ENCODE data around the gene IKBIP. TPM values are rescaled to one million over a fixed set of nuclear protein-coding genes. Genes with fewer than 3 reads are reported as not detected.
"Not testable (repeated sequence)": the region's sequence is repeated elsewhere in the genome, so short reads cannot be mapped to it uniquely, and the experiment has no call there.

IKBIP gene
- total RNA-seq, 2 donors from 2014 or later: 2.3 to 3.1 TPM

DNA sequence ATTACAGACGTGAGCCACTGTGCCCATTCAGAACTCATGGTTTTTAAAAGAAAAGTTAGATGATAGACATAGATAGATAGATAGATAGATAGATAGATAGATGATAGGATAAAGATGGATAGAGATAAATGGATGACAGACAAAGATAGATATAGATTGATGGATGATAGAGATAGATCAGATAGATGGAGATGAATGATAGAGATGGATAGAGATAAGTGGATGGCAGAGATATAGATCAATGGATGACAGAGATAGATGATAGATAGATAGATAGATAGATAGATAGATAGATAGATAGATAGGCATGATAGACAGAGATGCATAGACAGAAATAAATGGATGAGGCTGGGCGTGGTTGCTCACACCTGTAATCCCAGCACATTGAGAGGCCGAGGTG is 64.8 kb downstream of the IKBIP start:
- H3K36me3 Mint-ChIP-seq (ENCODE audit: low read depth): peaks cover 4% of the 10 kb centered on the region

GRCh38 chr12:98579347-98579746 is 65.2 kb downstream of the IKBIP start:
- no peak for ATAC-seq
- H3K27me3 Mint-ChIP-seq: no peaks in the 10 kb centered on the region

More for the DNA sequence above, 64.8 kb downstream of the IKBIP start:
- Mint-ChIP-seq H3K4me3 (no peak overlapping the region), H3K4me1 (peaks cover 2% of the 10 kb centered on the region), H3K27me3 (no peaks in the 10 kb centered on the region), H3K27ac (no peak overlapping the region)
- ATAC-seq (no peak), DNase-seq (no peak)
- H3K9me3 ChIP-seq (ENCODE audit: control insufficient read depth, low read length, poor library complexity, severe bottlenecking): no peaks in the 10 kb centered on the region

GRCh38 chr12:98578821-98579220 is 65.8 kb downstream of the IKBIP start:
- H3K9me3 ChIP-seq (ENCODE audit: control insufficient read depth, low read length, poor library complexity, severe bottlenecking): no peaks in the 10 kb centered on the region
- Mint-ChIP-seq H3K27me3 (no peaks in the 10 kb centered on the region), H3K4me3 (no peak overlapping the region), H3K36me3 (ENCODE audit: low read depth) (peaks cover 4% of the 10 kb centered on the region), H3K27ac (no peak overlapping the region), H3K4me1 (peaks cover 2% of the 10 kb centered on the region)
- DNase-seq (no peak), ATAC-seq (no peak)

More at GRCh38 chr12:98579347-98579746, 65.2 kb downstream of the IKBIP start:
- Mint-ChIP-seq H3K4me3 (no peak overlapping the region), H3K27ac (no peak overlapping the region), H3K36me3 (ENCODE audit: low read depth) (peaks cover 4% of the 10 kb centered on the region), H3K4me1 (peaks cover 2% of the 10 kb centered on the region)
- no peaks in the 10 kb centered on the region for H3K9me3 ChIP-seq (ENCODE audit: control insufficient read depth, low read length, poor library complexity, severe bottlenecking)
- DNase-seq: no peak

GRCh38 chr12:98578392-98578791 is 66.2 kb downstream of the IKBIP start:
- H3K27ac Mint-ChIP-seq: no peak overlapping the region
- no peaks in the 10 kb centered on the region for H3K9me3 ChIP-seq (ENCODE audit: control insufficient read depth, low read length, poor library complexity, severe bottlenecking)
- H3K27me3 Mint-ChIP-seq: no peaks in the 10 kb centered on the region
- ATAC-seq (no peak), DNase-seq (no peak)
- peaks cover 4% of the 10 kb centered on the region for H3K36me3 Mint-ChIP-seq (ENCODE audit: low read depth)
- H3K4me1 Mint-ChIP-seq: peaks cover 2% of the 10 kb centered on the region
- H3K4me3 Mint-ChIP-seq: no peak overlapping the region

DNA sequence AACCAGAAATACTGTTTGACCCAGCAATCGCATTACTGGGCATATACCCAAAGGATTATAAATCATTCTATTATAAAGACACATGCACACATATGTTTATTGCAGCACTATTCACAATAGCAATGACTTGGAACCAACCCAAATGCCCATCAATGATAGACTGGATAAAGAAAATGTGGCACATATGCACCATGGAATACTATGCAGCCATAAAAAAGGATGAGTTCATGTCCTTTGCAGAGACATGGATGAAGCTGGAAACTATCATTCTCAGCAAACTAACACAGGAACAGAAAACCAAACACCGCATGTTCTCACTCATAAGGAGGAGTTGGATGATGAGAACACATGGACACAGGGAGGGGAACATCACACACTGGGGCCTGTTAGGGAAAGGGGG is 67.8 kb downstream of the IKBIP start:
- H3K27ac Mint-ChIP-seq; H3K36me3 Mint-ChIP-seq (ENCODE audit: low read depth); H3K27me3 Mint-ChIP-seq; H3K4me3 Mint-ChIP-seq; DNase-seq; ATAC-seq; H3K9me3 ChIP-seq (ENCODE audit: control insufficient read depth, low read length, poor library complexity, severe bottlenecking); H3K4me1 Mint-ChIP-seq: not testable (repeated sequence)

DNA sequence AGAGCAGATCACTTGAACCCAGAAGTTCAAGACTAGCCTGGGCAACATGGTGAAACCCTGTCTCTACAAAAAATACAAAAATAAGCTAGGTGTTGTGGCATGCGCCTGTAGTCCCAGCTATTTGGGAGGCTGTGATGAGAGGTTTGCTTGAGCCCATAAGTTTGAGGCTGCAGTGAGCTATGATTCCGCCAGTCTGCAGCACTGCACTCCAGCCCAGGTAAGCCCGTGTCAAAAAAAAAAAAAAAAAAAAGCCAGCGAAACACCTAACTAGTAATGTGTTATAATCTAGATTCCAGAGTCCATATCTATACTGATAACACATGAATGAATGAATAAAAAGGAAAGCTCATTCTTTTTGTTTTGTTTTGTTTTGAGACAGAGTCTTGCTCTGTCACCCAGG is 69.6 kb downstream of the IKBIP start:
- no peaks in the 10 kb centered on the region for H3K4me1 Mint-ChIP-seq
- ATAC-seq (no peak), DNase-seq (no peak)
- no peak overlapping the region for H3K27ac Mint-ChIP-seq
- H3K27me3 Mint-ChIP-seq: no peaks in the 10 kb centered on the region
- H3K36me3 Mint-ChIP-seq (ENCODE audit: low read depth): peaks cover 4% of the 10 kb centered on the region
- no peak overlapping the region for H3K4me3 Mint-ChIP-seq
- no peaks in the 10 kb centered on the region for H3K9me3 ChIP-seq (ENCODE audit: control insufficient read depth, low read length, poor library complexity, severe bottlenecking)

Other genes with a start within 250 kb of the IKBIP start
- 10 to 100 TPM; 68.1 to 79.4 TPM for gene TMPO, start 129.2 kb downstream of the IKBIP start, total RNA-seq
- gene SLC25A3, start 51.1 kb downstream of the IKBIP start, total RNA-seq: 100 to 1,000 TPM; 391 to 469 TPM
- 10 to 100 TPM; 20.7 to 23.9 TPM for gene APAF1, start 502 bp upstream of the IKBIP start, total RNA-seq